Suprapubic skin (tissue), 4 donors: ENCODE data around the gene PPRC1. TPM values are rescaled to one million over a fixed set of nuclear protein-coding genes. Genes with fewer than 3 reads are reported as not detected.
A peak's percentile ranks its signal among the peaks of the same experiment; 100 is the strongest.

Source experiments
- DNase-seq, 2 donors: peaks; one replicate each; pipeline ENCODE4 v3.0.0-alpha.2; 2019; ENCODE audit warnings: low spot score in 2 of 2
- H3K27ac ChIP-seq: fragments of 200-600 bp; sonication (generic); one replicate; pipeline ENCODE4 v1.5.1; 2019
- H3K27me3 ChIP-seq: fragments of 200-600 bp; sonication (generic); one replicate; pipeline ENCODE4 v1.5.1; 2019
- H3K36me3 ChIP-seq: fragments of 200-600 bp; sonication (generic); one replicate; pipeline ENCODE4 v1.5.1; 2019
- H3K4me1 ChIP-seq: fragments of 200-600 bp; sonication (generic); one replicate; pipeline ENCODE4 v1.5.1; 2019
- H3K4me3 ChIP-seq: fragments of 200-600 bp; sonication (generic); one replicate; pipeline ENCODE4 v1.5.1; 2019; ENCODE audit warnings: mild to moderate bottlenecking
- H3K9me3 ChIP-seq: fragments of 200-600 bp; sonication (generic); one replicate; pipeline ENCODE4 v1.5.1; 2019
- CTCF ChIP-seq, 2 donors: fragments of 200-600 bp in 1 of 2; fragments of 450-650 bp in 1 of 2; sonication (generic) in 1 of 2; IDR thresholded peaks; one replicate each; pipeline ENCODE4 v1.5.1; 2016 to 2019; ENCODE audit warnings: antibody characterized with exemption in 2 of 2, mild to moderate bottlenecking in 1 of 2, moderate library complexity in 1 of 2
- EP300 ChIP-seq: sonication (generic); formaldehyde crosslinking; IDR thresholded peaks from one replicate; pipeline ENCODE4 v1.6.1; 2017; ENCODE audit warnings: antibody characterized with exemption
- POLR2A ChIP-seq, 2 donors: fragments of 450-650 bp; IDR thresholded peaks; one replicate each; pipeline ENCODE4 v1.6.1; 2017; ENCODE audit warnings: antibody characterized with exemption in 2 of 2, mild to moderate bottlenecking in 2 of 2, moderate library complexity in 2 of 2
- POLR2AphosphoS5 ChIP-seq, 3 donors: sonication (generic); formaldehyde crosslinking; IDR thresholded peaks; one replicate each; pipeline ENCODE4 v1.6.1; 2017; ENCODE audit warnings: antibody characterized with exemption in 3 of 3
- WGBS: methylation state at CpG from one replicate; pipeline ENCODE4 v1.1.5; 2018; 5-methylcytosine and 5-hydroxymethylcytosine counted together
- total RNA-seq, 4 donors: library from RNA; depleted of rRNA; stranded (reverse); fragments of >200 nt; gene quantifications; one replicate each; pipeline ENCODE4 v1.1.0, GENCODE V29; 2016

PPRC1 gene
- total RNA-seq, 4 donors from 2014 or later: 42.6 to 80.0 (median 55.2) TPM

GRCh38 chr10:102146971-102147428 lies 14.2 kb downstream of the PPRC1 start:
- Histone ChIP-seq H3K36me3 (peaks cover 66% of the 10 kb centered on the region), H3K27me3 (no peaks in the 10 kb centered on the region), H3K4me3 (no peak overlapping the region), H3K4me1 (peaks cover 9% of the 10 kb centered on the region), H3K27ac (no peak overlapping the region), H3K9me3 (no peaks in the 10 kb centered on the region)
- TF ChIP-seq CTCF (IDR thresholded peaks at IDR 0.05) (no peak), EP300 (no peak), POLR2AphosphoS5 (IDR thresholded peaks at IDR 0.05) (no peak), POLR2A (IDR thresholded peaks at IDR 0.05) (no peak)
- 91% methylated on average over 17 of the region's 17 CpGs for WGBS
- DNase-seq: no peak

GRCh38 chr10:102147561-102147960 lies 14.7 kb downstream of the PPRC1 start:
- peaks cover 10% of the 10 kb centered on the region for H3K4me1 ChIP-seq

GRCh38 chr10:102148275-102148674 lies 15.4 kb downstream of the PPRC1 start:
- TF ChIP-seq EP300 (no peak), CTCF (IDR thresholded peaks at IDR 0.05) (no peak), POLR2AphosphoS5 (IDR thresholded peaks at IDR 0.05) (no peak), POLR2A (IDR thresholded peaks at IDR 0.05) (no peak)
- Histone ChIP-seq H3K27ac (no peak overlapping the region), H3K4me1 (peaks cover 17% of the 10 kb centered on the region), H3K9me3 (no peaks in the 10 kb centered on the region), H3K4me3 (no peak overlapping the region), H3K27me3 (no peaks in the 10 kb centered on the region), H3K36me3 (peaks cover 55% of the 10 kb centered on the region)
- 96% methylated on average over 13 of the region's 13 CpGs for WGBS
- no peak for DNase-seq

More at GRCh38 chr10:102147561-102147960, 14.7 kb downstream of the PPRC1 start:
- H3K27me3 ChIP-seq: no peaks in the 10 kb centered on the region
- H3K27ac ChIP-seq: no peak overlapping the region
- no peak overlapping the region for H3K4me3 ChIP-seq
- peaks cover 62% of the 10 kb centered on the region for H3K36me3 ChIP-seq
- WGBS: 100% methylated on average over 1 of the region's 1 CpG
- TF ChIP-seq POLR2AphosphoS5 (IDR thresholded peaks at IDR 0.05) (no peak), EP300 (no peak), CTCF (IDR thresholded peaks at IDR 0.05) (no peak), POLR2A (IDR thresholded peaks at IDR 0.05) (no peak)
- no peaks in the 10 kb centered on the region for H3K9me3 ChIP-seq
- DNase-seq: no peak

- no peak for TF ChIP-seq POLR2A (IDR thresholded peaks at IDR 0.05)
- TF ChIP-seq CTCF (IDR thresholded peaks at IDR 0.05): no peak
- no peak for TF ChIP-seq EP300
- no peak for TF ChIP-seq POLR2AphosphoS5 (IDR thresholded peaks at IDR 0.05)
- no peak for DNase-seq
- H3K36me3 ChIP-seq: peaks cover 53% of the 10 kb centered on the region
These were observed 18.3 kb downstream of the PPRC1 start for GRCh38 chr10:102150970-102151773.

GRCh38 chr10:102151774-102152544 lies 19.1 kb downstream of the PPRC1 start, which contains the start of gene NOLC1:
TSS of gene NOLC1 (plus strand) at chr10:102152389. CDS start at chr10:102152411, 22 bp downstream.
- H3K27ac ChIP-seq: peak within 1 kb of the TSS; percentile 94
- H3K36me3 ChIP-seq: peaks cover 52% of the 10 kb centered on the region
- no peaks in the 10 kb centered on the region for H3K9me3 ChIP-seq
- DNase-seq: peak; percentile 99
- H3K27me3 ChIP-seq: no peaks in the 10 kb centered on the region
- WGBS: 3% methylated on average over 31 of the region's 59 CpGs
- H3K4me1 ChIP-seq: peaks cover 23% of the 10 kb centered on the region
- TF ChIP-seq CTCF (IDR thresholded peaks at IDR 0.05): no peak
- TF ChIP-seq POLR2AphosphoS5 (IDR thresholded peaks at IDR 0.05): peak; percentile 72 to 96 (median 86)
- TF ChIP-seq EP300: peak; percentile 83
- peak in 1 of 2 donors; percentile 83 for TF ChIP-seq POLR2A (IDR thresholded peaks at IDR 0.05)
- peak within 1 kb of the TSS; percentile 91 for H3K4me3 ChIP-seq

More at GRCh38 chr10:102150970-102151773, 18.3 kb downstream of the PPRC1 start:
- Histone ChIP-seq H3K27ac (peak overlapping the region; percentile 94), H3K4me1 (peaks cover 23% of the 10 kb centered on the region), H3K9me3 (no peaks in the 10 kb centered on the region), H3K4me3 (peak overlapping the region; percentile 91), H3K27me3 (no peaks in the 10 kb centered on the region)
- WGBS: 53% methylated on average over 3 of the region's 3 CpGs
